Activated naive CD8-positive, alpha-beta T cell (primary cell): Measurements from ENCODE around the gene OSBPL3.

ENCODE experiments used
- H3K27ac Mint-ChIP-seq: one replicate; pipeline ENCODE4 v1.8.0; 2021; ENCODE audit warnings: mixed read lengths
- H3K27me3 Mint-ChIP-seq: one replicate; pipeline ENCODE4 v1.8.0; 2021; ENCODE audit warnings: mixed read lengths
- H3K36me3 Mint-ChIP-seq: one replicate; pipeline ENCODE4 v1.8.0; 2021; ENCODE audit warnings: mixed read lengths
- H3K4me1 Mint-ChIP-seq: one replicate; pipeline ENCODE4 v1.8.0; 2021; ENCODE audit warnings: low read depth, mixed read lengths
- H3K4me3 Mint-ChIP-seq: one replicate; pipeline ENCODE4 v1.8.0; 2021; ENCODE audit warnings: mild to moderate bottlenecking, mixed read lengths
- H3K9me3 Mint-ChIP-seq: one replicate; pipeline ENCODE4 v1.8.0; 2021; ENCODE audit warnings: low read depth, mixed read lengths

The OSBPL3 gene

GRCh38 chr7:24864214-24864817 is 115.7 kb downstream of the OSBPL3 start:
- Mint-ChIP-seq H3K9me3 (no peaks in the 10 kb centered on the region), H3K4me1 (peaks cover 20% of the 10 kb centered on the region), H3K27ac (no peak overlapping the region), H3K4me3 (no peak overlapping the region), H3K36me3 (peaks cover 37% of the 10 kb centered on the region), H3K27me3 (no peaks in the 10 kb centered on the region)

DNA sequence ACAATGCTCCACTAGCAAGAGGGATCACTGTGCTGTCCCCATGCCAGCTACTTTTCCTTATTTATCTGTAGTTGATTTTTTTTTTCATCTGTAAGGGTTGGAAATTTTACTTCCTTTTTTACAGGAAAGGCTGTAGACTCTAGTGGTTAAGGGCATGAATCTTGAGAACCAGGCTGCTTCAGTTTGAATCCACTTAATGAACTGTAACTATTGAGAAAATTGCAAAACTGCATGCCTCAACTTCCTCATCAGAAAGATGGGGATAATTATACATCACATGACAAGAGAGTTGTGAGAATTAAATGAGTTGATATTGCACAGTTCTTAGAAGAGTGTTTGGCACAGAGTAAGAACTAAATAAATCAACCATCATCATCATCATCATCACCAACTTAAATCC is 116.4 kb downstream of the OSBPL3 start:
- no peak overlapping the region for H3K27ac Mint-ChIP-seq
- peaks cover 20% of the 10 kb centered on the region for H3K4me1 Mint-ChIP-seq
- no peaks in the 10 kb centered on the region for H3K27me3 Mint-ChIP-seq
- H3K4me3 Mint-ChIP-seq = no peak overlapping the region
- H3K9me3 Mint-ChIP-seq = no peaks in the 10 kb centered on the region
- H3K36me3 Mint-ChIP-seq = peaks cover 38% of the 10 kb centered on the region

GRCh38 chr7:24862461-24862860 is 117.5 kb downstream of the OSBPL3 start:
- Mint-ChIP-seq H3K4me1 (peaks cover 20% of the 10 kb centered on the region), H3K27me3 (no peaks in the 10 kb centered on the region), H3K36me3 (peaks cover 41% of the 10 kb centered on the region), H3K4me3 (no peak overlapping the region), H3K27ac (no peak overlapping the region), H3K9me3 (no peaks in the 10 kb centered on the region)

GRCh38 chr7:24861336-24861735 is 118.6 kb downstream of the OSBPL3 start:
- no peaks in the 10 kb centered on the region for H3K27me3 Mint-ChIP-seq
- H3K27ac Mint-ChIP-seq = no peak overlapping the region
- H3K4me1 Mint-ChIP-seq = peaks cover 18% of the 10 kb centered on the region
- no peak overlapping the region for H3K4me3 Mint-ChIP-seq
- H3K9me3 Mint-ChIP-seq = no peaks in the 10 kb centered on the region
- H3K36me3 Mint-ChIP-seq = peaks cover 40% of the 10 kb centered on the region

DNA sequence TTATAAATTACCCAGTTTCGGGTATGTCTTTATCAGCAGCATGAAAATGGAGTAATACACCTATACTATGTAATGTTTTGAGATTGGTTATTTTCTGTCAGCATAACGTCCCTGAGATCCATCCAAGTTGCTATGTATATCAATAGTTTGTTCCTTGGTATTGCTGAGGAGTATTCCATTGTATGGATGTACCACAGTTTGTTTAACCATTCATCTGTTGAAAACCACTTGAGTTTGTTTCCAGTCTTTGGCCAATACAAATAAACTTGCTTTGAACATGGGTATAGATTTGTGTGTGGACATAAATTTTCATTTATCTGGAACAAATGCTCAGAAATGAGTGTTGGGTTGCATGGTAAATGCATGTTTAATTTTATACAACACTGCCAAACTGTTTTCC is 119.4 kb downstream of the OSBPL3 start:
- H3K9me3 Mint-ChIP-seq = no peaks in the 10 kb centered on the region
- H3K4me1 Mint-ChIP-seq = peaks cover 11% of the 10 kb centered on the region
- no peak overlapping the region for H3K4me3 Mint-ChIP-seq
- H3K36me3 Mint-ChIP-seq = peaks cover 38% of the 10 kb centered on the region
- H3K27me3 Mint-ChIP-seq = no peaks in the 10 kb centered on the region
- H3K27ac Mint-ChIP-seq = no peak overlapping the region

DNA sequence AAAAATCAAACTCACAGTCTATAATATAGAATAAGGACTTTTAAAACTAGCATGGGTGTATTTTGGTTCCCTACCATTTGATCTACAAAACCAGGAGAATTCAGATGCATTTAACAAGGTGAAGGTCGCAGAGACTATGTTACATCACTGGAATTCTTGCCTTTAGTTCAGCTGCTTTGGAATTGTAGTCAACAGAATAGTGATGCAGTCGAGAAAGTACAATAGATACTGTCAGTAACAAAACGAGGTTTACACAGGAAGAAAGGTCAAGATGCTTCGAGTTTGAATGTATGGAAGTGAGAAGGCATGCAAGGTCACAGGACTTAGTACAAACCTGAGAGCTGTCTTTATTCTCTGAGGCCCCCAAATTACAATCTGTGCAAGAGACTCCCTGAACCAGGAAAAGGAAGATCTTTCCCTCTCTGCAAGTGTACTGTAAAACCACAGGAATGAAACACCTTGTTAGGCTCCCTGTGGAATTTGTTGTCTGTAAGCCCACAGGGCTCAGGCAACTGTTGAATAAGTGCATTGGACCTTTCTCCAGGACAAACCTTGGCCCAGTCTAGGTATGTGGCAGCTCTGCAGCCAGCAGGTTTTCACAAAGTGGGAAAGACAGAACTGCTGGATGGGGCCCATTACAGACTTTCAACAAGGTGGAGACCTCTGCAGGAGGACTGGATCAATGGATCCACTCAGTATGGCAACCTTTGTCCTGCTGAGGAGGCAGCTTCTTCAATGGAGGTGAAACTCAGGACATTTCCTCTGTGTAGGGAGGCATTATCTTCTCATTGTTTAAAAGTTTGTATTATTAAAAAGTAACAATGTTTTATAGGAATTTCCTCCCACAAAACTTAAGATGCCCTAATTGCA is 121.6 kb downstream of the OSBPL3 start:
- Mint-ChIP-seq H3K36me3 (peaks cover 34% of the 10 kb centered on the region), H3K27ac (no peak overlapping the region), H3K9me3 (no peaks in the 10 kb centered on the region), H3K4me3 (no peak overlapping the region), H3K4me1 (peaks cover 2% of the 10 kb centered on the region), H3K27me3 (no peaks in the 10 kb centered on the region)

GRCh38 chr7:24857623-24858022 is 122.4 kb downstream of the OSBPL3 start:
- H3K9me3 Mint-ChIP-seq = no peaks in the 10 kb centered on the region
- no peak overlapping the region for H3K27ac Mint-ChIP-seq
- H3K4me1 Mint-ChIP-seq = peaks cover 2% of the 10 kb centered on the region
- peaks cover 30% of the 10 kb centered on the region for H3K36me3 Mint-ChIP-seq
- H3K27me3 Mint-ChIP-seq = no peaks in the 10 kb centered on the region
- no peak overlapping the region for H3K4me3 Mint-ChIP-seq

GRCh38 chr7:24854866-24855265 is 125.1 kb downstream of the OSBPL3 start:
- Mint-ChIP-seq H3K4me1 (peaks cover 10% of the 10 kb centered on the region), H3K9me3 (no peaks in the 10 kb centered on the region), H3K27ac (no peak overlapping the region), H3K4me3 (no peak overlapping the region), H3K36me3 (peaks cover 35% of the 10 kb centered on the region), H3K27me3 (no peaks in the 10 kb centered on the region)

GRCh38 chr7:24851786-24852185 is 128.2 kb downstream of the OSBPL3 start:
- H3K4me1 Mint-ChIP-seq = peaks cover 10% of the 10 kb centered on the region
- H3K36me3 Mint-ChIP-seq = peaks cover 34% of the 10 kb centered on the region
- H3K27me3 Mint-ChIP-seq = no peaks in the 10 kb centered on the region
- H3K4me3 Mint-ChIP-seq = no peak overlapping the region
- H3K9me3 Mint-ChIP-seq = no peaks in the 10 kb centered on the region
- H3K27ac Mint-ChIP-seq = no peak overlapping the region

DNA sequence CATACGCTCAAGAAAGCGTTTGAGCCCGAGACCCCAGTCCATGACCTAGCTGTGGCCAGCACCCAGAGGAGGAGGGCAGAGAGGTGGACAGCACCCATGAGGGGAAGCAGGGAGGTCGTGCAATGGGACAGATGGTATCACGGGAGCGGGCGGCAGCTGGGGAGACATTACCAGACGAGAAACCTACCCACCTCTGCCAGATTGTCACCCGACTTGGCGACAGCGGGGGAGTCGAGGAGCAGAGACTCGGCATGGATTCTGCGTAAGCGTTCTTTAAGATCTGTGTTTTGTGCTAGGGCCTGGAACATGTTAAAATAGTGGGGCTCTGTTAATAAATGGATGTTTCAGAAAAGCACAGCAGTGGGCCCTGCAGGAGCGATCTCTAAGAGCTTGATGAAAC is 131.1 kb downstream of the OSBPL3 start:
- Mint-ChIP-seq H3K27ac (no peak overlapping the region), H3K27me3 (no peaks in the 10 kb centered on the region), H3K36me3 (peaks cover 26% of the 10 kb centered on the region), H3K4me3 (no peak overlapping the region), H3K4me1 (peaks cover 8% of the 10 kb centered on the region), H3K9me3 (no peaks in the 10 kb centered on the region)

DNA sequence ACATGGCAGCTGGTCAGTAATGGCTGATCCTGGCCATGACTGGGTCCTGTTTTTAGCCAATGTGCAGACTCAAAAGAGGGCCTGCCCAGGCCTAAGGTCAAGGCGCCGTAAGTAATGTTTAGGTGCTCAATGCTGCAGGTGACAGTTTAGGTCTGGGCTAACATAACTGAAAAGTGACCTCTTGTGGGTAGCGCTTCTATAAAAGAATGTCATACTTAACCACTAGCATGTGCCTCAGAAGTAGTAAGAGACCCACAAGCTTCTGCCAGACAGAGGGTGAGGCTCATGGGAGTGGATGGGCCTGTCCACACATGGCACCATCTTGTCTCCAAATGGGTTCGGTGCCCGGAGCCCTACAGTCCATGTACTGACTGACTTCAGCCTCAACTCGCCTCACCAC is 132.2 kb downstream of the OSBPL3 start:
- H3K4me3 Mint-ChIP-seq = no peak overlapping the region
- no peaks in the 10 kb centered on the region for H3K27me3 Mint-ChIP-seq
- peaks cover 8% of the 10 kb centered on the region for H3K4me1 Mint-ChIP-seq
- H3K27ac Mint-ChIP-seq = no peak overlapping the region
- H3K9me3 Mint-ChIP-seq = no peaks in the 10 kb centered on the region
- peaks cover 24% of the 10 kb centered on the region for H3K36me3 Mint-ChIP-seq

DNA sequence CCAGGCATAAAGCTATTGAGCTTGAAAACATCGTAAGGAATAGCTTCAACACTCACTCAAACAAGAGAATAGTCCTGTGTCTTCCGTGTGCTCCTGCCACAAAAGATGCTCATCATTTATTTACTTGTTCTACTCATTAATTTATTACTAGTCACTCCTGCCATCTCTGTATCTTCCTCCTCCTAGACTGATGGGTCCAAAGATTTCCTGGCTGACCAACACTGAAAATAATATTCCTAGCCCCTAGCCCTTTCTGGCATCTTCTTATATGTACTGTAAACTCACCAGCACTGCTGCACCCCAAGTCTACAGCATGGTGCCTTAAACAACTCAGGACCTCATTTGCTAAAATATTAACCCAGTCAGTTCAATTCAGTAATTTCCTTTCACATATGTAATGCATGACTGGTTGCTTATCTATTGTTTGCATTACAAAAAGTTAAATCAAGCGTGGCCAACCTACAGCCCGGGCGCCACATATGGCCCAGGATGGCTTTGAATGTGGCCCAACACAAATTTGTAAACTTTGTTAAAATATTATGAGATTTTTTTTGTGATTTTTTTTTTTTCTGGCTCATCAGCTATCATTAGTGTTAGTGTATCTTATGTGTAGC is 136.1 kb downstream of the OSBPL3 start:
- Mint-ChIP-seq H3K4me3 (no peak overlapping the region), H3K4me1 (no peaks in the 10 kb centered on the region), H3K9me3 (no peaks in the 10 kb centered on the region), H3K27me3 (no peaks in the 10 kb centered on the region), H3K36me3 (peaks cover 12% of the 10 kb centered on the region), H3K27ac (no peak overlapping the region)

GRCh38 chr7:24842449-24843241 is 137.3 kb downstream of the OSBPL3 start:
- Mint-ChIP-seq H3K36me3 (peaks cover 16% of the 10 kb centered on the region), H3K27ac (no peak overlapping the region), H3K4me3 (no peak overlapping the region), H3K27me3 (no peaks in the 10 kb centered on the region), H3K4me1 (peaks cover 7% of the 10 kb centered on the region), H3K9me3 (no peaks in the 10 kb centered on the region)

DNA sequence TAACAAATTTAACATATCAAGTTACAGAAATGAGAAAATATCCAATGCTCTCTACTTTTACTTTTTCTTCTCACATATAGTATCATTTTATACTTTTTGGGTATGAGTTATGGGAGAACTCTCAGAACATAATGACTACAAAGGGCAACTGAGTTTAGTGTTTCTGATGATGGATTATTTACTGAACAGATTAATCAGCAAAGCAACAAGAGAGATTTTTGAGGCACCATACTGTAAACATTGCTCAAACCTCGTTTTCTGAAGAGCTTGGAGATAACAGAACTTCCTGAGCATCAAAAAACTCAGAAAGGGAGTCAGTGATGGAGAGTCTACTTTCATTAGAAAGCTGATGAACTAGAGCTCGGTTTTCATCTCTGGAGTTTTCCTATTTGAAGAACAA is 137.9 kb downstream of the OSBPL3 start:
- H3K4me1 Mint-ChIP-seq = peaks cover 10% of the 10 kb centered on the region
- no peaks in the 10 kb centered on the region for H3K9me3 Mint-ChIP-seq
- no peak overlapping the region for H3K4me3 Mint-ChIP-seq
- H3K27ac Mint-ChIP-seq = no peak overlapping the region
- H3K27me3 Mint-ChIP-seq = no peaks in the 10 kb centered on the region
- H3K36me3 Mint-ChIP-seq = peaks cover 18% of the 10 kb centered on the region

DNA sequence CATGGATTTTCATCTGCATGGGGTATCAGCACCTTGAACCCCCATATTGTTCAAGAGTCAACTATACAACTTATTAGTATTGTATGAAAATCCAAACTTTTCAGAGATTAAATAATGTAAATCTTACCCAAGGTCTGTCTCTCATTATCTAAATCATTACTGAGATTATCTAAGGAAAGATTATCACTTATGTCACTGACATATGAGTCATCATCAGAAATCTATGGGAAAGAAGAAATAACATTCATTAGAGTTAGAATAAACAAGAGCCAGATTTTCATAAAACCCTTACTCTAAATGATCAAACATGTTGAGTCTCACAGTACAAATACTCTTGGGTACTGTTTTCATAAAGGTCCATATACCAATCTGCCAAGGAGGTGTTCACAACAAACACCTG is 139.4 kb downstream of the OSBPL3 start:
- Mint-ChIP-seq H3K27me3 (no peaks in the 10 kb centered on the region), H3K27ac (no peak overlapping the region), H3K9me3 (no peaks in the 10 kb centered on the region), H3K4me1 (peaks cover 22% of the 10 kb centered on the region), H3K36me3 (peaks cover 18% of the 10 kb centered on the region), H3K4me3 (no peak overlapping the region)
